ENCODE results near the gene TSPAN4.
A peak's percentile ranks its signal among the peaks of the same experiment; 100 is the strongest.

The TSPAN4 gene

DNA sequence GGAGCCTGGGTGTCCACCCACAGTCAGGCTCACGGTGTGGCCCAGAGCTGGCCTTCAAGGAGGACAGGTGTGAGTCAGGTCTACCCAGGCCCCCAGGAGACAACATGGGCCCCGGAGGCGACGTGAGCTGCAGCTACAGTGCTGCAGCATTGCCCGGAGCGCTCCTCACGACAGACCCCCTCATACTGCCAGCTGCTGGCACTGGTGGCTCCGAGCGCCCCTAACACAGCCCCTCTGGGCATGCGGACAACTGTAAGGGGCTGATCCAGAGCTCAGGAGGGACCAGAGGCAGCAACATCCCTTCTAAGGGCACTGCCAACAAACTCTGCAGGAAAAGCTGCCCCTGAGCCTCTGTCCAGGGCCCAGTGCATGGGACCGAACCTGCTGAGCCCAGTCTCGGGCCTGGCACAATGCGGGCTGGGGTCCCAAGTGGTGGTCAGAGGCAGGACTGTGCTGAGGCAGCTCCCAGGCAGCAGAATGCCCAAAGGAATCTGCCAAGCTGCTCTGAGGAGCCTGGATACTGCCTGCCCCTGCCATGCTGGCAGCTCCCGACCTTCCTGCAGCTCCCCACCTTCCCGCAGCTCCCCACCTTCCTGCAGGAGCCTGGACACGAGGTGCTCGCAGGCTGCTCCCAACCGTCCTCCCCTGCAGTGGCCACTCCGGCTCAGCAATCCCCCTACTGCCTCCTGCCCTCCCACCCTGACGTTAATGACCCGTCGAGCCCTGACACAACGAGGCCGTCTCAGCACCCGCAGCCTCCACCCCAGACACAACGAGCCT, 52.9 kb downstream of the TSPAN4 start:
- TF ChIP-seq, protein P1, sequence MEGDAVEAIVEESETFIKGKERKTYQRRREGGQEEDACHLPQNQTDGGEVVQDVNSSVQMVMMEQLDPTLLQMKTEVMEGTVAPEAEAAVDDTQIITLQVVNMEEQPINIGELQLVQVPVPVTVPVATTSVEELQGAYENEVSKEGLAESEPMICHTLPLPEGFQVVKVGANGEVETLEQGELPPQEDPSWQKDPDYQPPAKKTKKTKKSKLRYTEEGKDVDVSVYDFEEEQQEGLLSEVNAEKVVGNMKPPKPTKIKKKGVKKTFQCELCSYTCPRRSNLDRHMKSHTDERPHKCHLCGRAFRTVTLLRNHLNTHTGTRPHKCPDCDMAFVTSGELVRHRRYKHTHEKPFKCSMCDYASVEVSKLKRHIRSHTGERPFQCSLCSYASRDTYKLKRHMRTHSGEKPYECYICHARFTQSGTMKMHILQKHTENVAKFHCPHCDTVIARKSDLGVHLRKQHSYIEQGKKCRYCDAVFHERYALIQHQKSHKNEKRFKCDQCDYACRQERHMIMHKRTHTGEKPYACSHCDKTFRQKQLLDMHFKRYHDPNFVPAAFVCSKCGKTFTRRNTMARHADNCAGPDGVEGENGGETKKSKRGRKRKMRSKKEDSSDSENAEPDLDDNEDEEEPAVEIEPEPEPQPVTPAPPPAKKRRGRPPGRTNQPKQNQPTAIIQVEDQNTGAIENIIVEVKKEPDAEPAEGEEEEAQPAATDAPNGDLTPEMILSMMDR (IDR thresholded peaks at IDR 0.05; ENCODE audit: low read depth, low read length): no peak
- H3K4me3 ChIP-seq (ENCODE audit: low read depth, low read length): no peak overlapping the region

DNA sequence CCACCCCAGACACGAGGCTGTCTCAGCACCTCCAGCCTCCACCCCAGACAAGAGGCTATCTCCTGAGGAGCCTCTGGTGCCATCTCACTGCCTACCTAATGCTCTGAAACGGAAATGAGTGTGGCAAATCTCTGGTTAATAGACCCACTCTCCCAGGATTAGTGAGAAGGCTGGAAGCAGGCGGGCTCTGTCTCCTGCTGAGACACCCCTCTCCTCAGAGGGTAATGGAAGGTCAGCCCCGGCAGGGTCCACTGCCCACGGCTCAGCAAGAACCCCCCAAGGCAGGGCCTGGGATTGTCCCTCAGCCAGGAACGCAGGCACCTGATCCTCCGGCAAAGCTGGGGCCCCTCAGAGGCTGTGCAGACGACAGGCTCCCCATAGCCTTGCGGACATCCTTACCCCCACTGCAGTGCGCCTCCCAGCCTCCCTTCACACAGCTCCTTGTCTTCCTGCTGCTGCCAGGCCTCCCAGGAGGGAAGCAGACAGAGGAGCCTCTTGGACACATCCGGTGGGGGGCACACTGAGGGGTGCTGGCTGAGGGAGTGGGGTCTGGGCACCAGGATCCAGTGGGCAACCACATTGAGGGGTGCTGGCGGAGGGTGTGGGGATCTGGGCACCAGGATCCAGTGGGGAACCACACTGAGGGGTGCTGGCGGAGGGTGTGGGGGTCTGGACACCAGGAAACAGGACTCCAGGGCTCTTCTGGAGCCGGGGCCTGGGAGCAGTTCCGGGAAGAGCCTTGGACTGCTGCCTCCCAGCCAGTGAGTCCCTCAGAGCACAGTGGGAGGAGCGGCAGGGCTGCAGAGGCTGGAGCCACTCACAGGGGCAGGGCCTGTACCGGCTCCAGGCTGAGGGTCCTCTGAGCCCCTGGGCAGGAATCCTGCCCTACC, 54.8 kb downstream of the TSPAN4 start:
- TF ChIP-seq, protein P1 (IDR thresholded peaks at IDR 0.05; ENCODE audit: low read depth, low read length): no peak

DNA sequence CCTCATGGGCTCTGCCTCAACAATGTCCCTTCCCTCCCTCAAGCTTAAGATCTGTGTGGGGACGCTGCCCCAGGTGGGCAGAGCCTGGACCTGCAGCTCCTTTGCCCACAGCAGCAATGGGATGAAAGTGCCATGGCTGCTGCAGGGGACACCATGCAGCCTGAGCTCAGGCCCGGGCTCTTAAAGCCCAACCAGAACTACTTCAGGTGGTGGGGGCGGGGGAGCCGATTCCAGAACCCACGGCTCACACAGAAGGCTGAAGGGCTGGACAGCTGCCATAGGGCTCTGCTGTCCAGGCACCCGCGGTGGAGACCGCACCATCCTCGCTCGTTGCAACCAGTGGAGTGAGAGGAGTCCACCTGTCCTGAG, 55.5 kb downstream of the TSPAN4 start:
- H3K4me3 ChIP-seq (ENCODE audit: low read depth, low read length): no peak overlapping the region
- TF ChIP-seq, protein P1 (IDR thresholded peaks at IDR 0.05; ENCODE audit: low read depth, low read length): peak; percentile 40

More for the DNA sequence above, 54.8 kb downstream of the TSPAN4 start:
- H3K4me3 ChIP-seq (ENCODE audit: low read depth, low read length): no peak overlapping the region

DNA sequence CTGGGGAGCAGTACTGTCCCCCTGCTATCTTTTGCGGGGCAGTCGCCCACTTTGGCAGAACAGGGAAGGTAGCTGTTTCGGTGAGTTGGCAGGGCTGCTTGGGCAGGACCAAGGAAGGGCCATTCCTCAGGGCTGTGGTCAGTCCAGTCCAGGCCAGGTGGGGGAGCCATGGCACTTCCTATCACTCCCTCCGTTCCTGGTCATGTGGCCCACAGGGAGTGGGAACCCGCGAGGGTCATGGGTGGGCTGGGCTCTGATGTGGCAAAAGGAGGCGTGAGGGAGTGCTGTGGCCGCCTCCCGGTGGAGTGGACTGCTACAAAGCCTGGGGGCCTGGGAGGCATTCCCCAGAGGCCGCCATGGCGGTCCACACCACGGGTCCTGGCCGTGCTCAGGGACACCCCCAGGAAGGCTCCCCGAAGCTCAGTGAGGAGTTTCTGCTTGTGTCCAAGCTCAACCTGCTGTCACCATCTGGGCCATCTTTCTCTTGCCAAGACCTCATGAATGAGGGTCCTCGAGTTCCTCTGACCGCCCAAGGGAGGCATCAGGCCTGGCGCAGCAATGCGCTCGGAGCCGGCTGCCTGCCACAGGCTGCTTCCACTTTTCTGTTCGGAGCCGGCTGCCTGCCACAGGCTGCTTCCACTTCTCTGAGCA, 56.0 kb downstream of the TSPAN4 start:
- H3K4me3 ChIP-seq (ENCODE audit: low read depth, low read length): no peak overlapping the region
- TF ChIP-seq, protein P1 (IDR thresholded peaks at IDR 0.05; ENCODE audit: low read depth, low read length): no peak

DNA sequence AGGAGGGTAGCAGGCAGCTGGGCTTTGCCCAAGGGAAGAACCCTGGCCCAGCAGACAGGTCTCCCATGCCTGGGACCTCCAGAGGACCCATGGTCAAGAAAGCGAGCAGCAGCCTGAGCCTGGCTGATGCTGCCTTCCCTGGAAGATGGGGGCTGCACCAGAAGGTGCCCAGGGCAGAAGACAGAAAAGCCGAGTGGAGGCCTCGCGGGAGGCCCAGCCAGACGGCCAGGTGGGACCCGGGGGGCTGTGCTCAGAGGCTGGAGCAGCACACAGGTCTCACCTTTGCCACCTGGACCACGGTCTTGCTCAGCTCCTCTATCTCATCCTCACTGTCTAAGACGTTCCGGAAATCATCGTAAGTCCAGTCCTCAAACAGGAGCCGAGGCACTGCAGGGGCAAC, 57.1 kb downstream of the TSPAN4 start:
- TF ChIP-seq, protein P1 (IDR thresholded peaks at IDR 0.05; ENCODE audit: low read depth, low read length): no peak
- H3K4me3 ChIP-seq (ENCODE audit: low read depth, low read length): no peak overlapping the region

DNA sequence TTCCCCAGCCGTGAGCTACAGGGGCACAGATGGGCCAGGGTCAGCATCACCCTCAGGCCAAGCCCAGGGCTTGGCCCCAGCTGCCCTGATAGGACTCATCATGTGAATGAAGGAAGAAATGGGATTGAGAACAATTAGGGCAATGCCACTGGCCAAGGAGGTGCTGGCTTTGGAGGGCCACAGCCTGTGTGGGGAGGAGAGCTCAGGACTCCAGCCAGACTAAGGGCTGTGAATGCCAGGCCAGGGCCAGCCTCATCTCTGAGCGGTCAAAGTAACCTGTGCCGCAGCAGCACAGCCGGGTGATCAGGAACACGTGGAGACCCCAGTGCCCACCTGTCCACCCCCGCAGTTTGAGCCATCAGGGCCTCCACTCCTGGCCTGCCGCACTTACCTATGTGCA, 57.9 kb downstream of the TSPAN4 start:
- TF ChIP-seq, protein P1 (IDR thresholded peaks at IDR 0.05; ENCODE audit: low read depth, low read length): no peak

More for the DNA sequence above, 57.9 kb downstream of the TSPAN4 start:
- no peak overlapping the region for H3K4me3 ChIP-seq (ENCODE audit: low read depth, low read length)

All from WI38 (cell line).